Measurements from ENCODE around the gene SIX1.

The SIX1 gene

GRCh38 chr14:60648934-60649874 lies at the start of gene SIX1:
SIX1 (minus strand) TSS chr14:60649477; CDS start chr14:60649189, 288 bp downstream.
- FAIRE-seq = no peak

GRCh38 chr14:60695327-60695726 lies 46.0 kb upstream of the SIX1 start:
- no peak for FAIRE-seq

GRCh38 chr14:60691383-60692113 lies 42.3 kb upstream of the SIX1 start:
- no peak for FAIRE-seq

GRCh38 chr14:60686865-60687264 lies 37.6 kb upstream of the SIX1 start:
- no peak for FAIRE-seq

GRCh38 chr14:60684203-60684602 lies 34.9 kb upstream of the SIX1 start:
- FAIRE-seq = no peak

GRCh38 chr14:60681271-60681670 lies 32.0 kb upstream of the SIX1 start:
- FAIRE-seq = no peak

- no peak for FAIRE-seq
Measured at GRCh38 chr14:60680511-60680910, 31.2 kb upstream of the SIX1 start.

GRCh38 chr14:60679566-60680258 lies 30.4 kb upstream of the SIX1 start:
- FAIRE-seq = no peak

- FAIRE-seq = no peak
Measured at GRCh38 chr14:60677701-60678100, 28.4 kb upstream of the SIX1 start.

- FAIRE-seq = no peak
Measured at GRCh38 chr14:60670989-60671388, 21.7 kb upstream of the SIX1 start.

GRCh38 chr14:60668431-60669112 lies 19.3 kb upstream of the SIX1 start:
- no peak for FAIRE-seq

GRCh38 chr14:60665177-60665550 lies 15.9 kb upstream of the SIX1 start:
- no peak for FAIRE-seq

- FAIRE-seq = no peak
Measured at GRCh38 chr14:60662982-60663381, 13.7 kb upstream of the SIX1 start.

- FAIRE-seq = no peak
Measured at GRCh38 chr14:60661721-60662120, 12.4 kb upstream of the SIX1 start.

GRCh38 chr14:60658909-60659585 lies 9.8 kb upstream of the SIX1 start:
- no peak for FAIRE-seq

- FAIRE-seq = no peak
Measured at GRCh38 chr14:60658211-60658690, 9.0 kb upstream of the SIX1 start.

GRCh38 chr14:60657456-60658210 lies 8.4 kb upstream of the SIX1 start:
- no peak for FAIRE-seq

- FAIRE-seq = no peak
Measured at GRCh38 chr14:60656686-60657455, 7.6 kb upstream of the SIX1 start.

GRCh38 chr14:60655898-60656685 lies 6.8 kb upstream of the SIX1 start:
- FAIRE-seq = no peak
